LHCN-M2 (cell line): ENCODE results near the gene CPLX1. TPM values are rescaled to one million over a fixed set of nuclear protein-coding genes. Genes with fewer than 3 reads are reported as not detected.

ENCODE experiments used
- DNase-seq: peaks from one replicate; pipeline ENCODE4 v3.0.0-alpha.2; 2012; ENCODE audit warnings: low read depth
- total RNA-seq: library from RNA; depleted of rRNA; stranded (reverse); fragments of >200 nt; gene quantifications from 2 replicates; pipeline ENCODE4 v1.2.3, GENCODE V29; 2014

Gene CPLX1
- total RNA-seq, 1 experiment from 2014 or later = not detected

GRCh38 chr4:855880-856224 is 29.9 kb upstream of the CPLX1 start:
- DNase-seq = no peak

- no peak for DNase-seq
Observed at GRCh38 chr4:854356-854755, 28.4 kb upstream of the CPLX1 start.

- DNase-seq = no peak
Observed at GRCh38 chr4:853416-853781, 27.5 kb upstream of the CPLX1 start.

DNA sequence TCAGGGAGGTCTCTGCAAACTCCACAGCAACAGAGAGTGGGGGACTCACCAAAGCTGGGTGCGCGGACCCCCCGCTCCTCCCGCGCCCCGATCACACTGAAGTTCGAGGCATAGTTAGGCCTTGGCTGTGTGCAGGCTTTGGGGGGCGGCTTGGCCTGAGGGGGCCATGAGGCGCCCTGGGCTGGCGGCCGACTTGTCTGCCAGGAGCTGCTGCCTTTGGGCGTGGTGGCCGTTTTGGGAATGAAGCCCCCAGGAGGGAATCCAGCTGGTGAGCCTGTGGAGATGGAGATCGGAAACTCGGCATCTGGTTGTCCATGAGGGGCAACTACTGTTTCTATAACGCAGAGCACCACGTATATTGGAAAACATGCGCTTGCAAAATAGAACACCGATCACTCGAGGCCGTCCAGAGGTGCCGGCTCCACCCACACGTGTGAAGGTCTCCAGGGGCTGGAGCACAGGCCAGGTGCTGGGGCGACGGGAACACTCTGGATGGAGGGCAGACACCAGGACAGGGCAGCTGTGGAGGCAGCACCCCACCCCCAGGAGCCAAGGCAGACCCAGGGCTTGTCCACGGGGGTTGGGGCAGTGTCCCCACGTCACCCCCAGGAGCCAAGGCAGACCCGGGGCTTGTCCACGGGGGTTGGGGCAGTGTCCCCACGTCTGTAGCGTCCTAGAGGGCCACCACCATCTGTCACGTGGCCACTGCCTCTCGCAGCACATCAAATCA is 25.9 kb upstream of the CPLX1 start:
- no peak for DNase-seq

- no peak for DNase-seq
Observed at GRCh38 chr4:850323-850945, 24.5 kb upstream of the CPLX1 start.

GRCh38 chr4:849478-850175 is 23.7 kb upstream of the CPLX1 start:
- DNase-seq = no peak

- DNase-seq = no peak
Observed at GRCh38 chr4:848803-849477, 23.0 kb upstream of the CPLX1 start.

GRCh38 chr4:848307-848691 is 22.4 kb upstream of the CPLX1 start:
- DNase-seq = no peak

DNA sequence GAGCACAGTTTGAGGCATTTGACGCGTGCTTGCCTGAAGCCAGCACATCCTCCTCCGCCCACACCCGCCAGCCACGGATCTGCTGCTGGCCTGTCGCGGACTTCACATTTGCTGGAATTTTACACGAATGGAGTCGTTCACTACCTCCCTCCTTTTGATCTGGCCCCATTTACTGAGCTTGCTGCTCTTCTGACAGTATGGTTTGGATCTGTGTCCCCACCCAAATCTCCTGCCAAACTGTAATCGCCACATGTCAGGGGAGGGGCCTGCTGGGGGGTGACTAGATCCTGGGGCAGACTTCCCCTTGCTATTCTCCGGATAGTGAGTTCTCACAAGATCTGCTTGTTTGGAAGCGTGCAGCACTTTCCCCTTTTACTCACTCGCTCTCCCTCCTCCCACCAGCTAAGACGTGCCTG is 19.9 kb upstream of the CPLX1 start:
- no peak for DNase-seq

DNA sequence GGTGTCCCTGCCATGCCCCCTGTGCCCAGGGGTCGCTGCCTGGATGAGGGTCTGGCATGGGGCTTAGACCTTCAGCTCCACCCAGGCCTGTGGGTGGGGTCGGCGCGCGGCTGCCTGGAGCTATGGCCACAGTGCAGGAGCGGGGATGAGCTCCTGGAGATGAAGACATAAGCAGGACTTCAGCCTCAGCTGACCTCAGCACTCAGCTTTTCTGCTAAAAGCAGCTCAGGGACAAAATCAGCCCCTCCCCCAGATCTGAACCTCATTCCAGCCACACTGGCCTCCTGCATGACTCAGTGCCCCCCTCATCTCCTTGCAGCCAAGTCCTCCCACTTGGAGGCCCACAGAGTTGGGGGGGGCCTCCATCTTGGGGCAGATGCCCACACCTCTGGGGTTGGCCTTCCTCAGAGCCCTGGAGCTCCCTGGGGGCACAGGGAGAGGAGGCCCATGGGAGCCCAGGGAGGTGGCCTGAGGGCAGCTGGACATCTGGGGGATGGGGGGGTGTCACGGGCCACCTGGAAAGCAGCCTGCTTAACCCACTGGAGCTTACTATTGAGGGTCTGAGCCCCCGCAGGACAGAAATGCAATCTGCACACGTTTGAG is 19.4 kb upstream of the CPLX1 start:
- DNase-seq = peak; percentile 7

GRCh38 chr4:844752-845232 is 18.9 kb upstream of the CPLX1 start:
- no peak for DNase-seq

DNA sequence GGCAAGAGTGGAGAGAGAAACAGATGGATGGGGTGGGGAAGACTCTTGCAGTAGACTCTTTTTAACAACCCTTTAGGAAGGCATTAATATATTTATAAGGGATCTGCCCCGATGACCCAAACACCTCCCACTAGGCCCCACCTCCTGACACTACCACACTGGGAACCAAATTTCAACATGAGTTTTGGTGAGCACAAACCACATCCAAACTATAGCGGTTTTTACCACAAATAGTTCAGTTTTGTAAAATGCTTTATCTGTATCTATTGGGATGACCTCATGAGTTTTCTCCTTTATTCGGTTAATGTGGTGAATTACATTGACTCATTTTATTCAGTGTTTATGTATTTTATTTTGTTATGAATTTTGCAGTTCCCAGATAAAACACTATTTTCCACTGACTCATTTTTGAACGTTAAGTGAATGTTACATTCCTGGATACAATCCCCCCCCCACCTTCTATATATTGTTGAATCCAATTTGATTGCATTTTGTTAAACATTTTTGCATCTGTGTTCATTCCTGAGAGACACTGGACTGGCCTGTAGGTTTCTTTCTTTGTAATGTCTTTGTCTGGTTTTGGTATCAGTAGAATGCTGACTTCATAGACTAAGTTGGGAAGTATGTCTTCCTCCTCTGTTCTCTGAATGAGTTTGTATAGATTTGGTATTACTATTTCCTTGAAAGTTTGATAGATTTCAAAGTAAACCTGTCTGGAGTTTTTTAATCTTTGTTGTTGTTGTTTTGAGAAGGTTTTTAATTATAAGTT is 13.9 kb upstream of the CPLX1 start:
- DNase-seq = no peak

DNA sequence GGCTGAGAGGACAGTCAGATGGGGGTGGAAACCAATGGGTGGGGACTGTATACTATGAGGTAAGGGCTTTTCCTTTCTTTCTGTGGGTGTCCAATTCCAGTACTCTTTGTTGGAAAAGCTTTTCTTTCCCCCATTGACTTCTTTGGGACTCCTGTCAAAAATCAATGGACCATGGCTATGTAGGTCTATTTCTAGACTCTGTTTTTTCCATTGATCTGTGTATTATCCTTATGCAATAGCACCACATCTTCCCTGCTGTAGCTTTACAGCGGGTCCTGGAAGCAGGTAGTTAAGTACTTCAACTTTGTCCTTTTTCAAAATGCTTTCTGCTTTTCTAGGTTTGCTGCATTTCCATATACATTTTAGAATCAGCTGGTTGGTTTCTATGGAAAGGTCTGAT is 11.8 kb upstream of the CPLX1 start:
- no peak for DNase-seq

GRCh38 chr4:836750-837301 is 10.9 kb upstream of the CPLX1 start:
- DNase-seq = no peak

DNA sequence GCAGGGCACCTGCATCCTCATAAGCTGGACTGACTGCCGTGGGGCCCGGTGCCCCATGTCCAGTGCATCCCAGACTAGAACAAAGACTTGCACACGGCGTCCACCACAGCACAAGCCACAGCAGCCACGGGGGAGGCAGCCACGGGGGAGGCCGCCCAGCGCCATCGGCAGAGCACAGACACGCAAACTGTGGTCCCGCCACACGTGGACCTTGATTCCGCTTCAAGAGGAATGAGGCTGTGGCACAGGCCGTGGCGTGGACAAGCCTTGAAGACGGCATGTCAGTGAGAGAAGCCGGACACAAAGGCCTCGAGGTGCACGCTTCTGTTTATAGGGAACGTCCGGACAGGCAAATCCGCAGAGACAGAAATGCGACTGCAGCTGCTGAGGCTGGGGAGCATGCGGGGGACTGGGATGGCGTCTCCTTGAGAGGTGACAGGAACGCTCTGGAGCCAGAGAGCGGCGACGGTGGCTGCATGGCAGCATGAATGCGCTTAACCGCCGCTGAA is 10.1 kb upstream of the CPLX1 start:
- DNase-seq = no peak

- DNase-seq = no peak
Observed at GRCh38 chr4:835148-836002, 9.4 kb upstream of the CPLX1 start.

DNA sequence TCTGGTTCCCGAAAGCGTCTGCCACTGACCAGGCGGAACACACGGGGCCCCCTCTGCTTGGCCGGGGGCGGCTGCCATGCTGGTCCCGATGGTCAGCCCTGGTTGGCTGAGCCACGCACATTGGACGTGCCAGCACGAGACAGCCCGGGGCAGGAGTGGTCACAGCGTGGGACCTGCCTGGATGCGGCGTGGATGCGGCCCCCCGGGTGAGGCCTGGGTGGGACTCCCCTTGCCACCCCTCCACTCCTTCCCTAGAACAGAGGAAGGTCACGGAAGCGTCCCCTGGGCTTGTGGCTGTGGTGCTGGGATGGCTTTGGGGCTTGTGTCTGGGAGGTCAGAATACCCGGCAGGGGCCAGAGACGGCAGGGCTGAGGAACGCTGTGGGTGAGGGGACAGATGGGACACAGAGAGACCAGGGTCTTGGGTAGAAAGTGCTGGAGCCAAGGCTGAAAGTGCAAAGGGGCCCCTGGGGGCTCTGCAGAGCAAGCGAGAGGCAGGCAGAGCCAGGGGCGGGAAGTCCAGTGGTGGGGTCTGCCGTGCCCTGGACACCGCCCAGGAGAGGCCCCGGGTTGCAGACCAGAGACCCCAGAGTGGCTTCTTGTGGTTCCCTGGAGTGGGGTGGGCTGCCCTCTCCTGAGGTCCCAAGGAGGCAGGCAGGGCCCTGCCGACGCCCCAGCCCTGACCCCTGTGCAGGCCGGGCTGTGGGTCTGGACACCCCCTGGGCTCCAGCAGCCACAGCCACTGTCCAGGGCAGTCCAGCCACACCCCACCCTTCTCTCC is 8.6 kb upstream of the CPLX1 start:
- no peak for DNase-seq

DNA sequence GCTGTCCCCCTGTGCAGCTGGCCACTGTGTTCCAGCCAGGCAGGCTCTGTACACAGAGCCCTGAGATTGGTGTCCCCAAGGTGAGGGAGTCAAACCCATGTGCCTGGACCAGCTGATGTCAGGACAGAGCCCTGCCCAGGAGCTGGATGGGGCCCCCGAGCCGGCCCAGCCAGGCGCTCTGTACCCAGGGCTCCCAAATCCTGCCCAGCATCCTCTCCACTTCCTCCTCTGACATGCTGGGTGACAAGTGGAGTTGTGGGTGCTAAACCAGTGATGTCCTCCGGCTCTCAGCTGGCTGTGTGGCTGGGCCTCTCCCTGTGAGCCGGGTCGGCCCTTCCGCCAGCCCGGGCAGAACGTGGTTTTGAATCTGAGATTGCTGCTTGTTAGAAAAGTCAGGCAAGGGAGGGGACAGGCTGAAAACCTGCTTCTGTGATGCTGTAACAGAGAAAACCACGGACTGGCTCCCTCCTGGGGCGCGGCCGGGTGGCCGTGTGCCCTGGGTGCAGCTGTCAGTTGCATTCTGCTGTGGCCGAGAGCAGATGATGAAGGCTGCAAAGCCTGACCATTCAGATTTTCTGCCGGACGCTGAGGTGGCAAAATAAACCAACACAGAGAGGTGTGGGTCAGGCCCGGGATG is 7.9 kb upstream of the CPLX1 start:
- DNase-seq = peak; percentile 54
